Activated naive CD8-positive, alpha-beta T cell treated with anti-CD3 and anti-CD28 coated beads for 36 hours (primary cell): Measurements from ENCODE around the gene KCNA1. TPM values are rescaled to one million over a fixed set of nuclear protein-coding genes. Genes with fewer than 3 reads are reported as not detected.
"Not testable (repeated sequence)": the region's sequence is repeated elsewhere in the genome, so short reads cannot be mapped to it uniquely, and the experiment has no call there.

Source experiments
- DNase-seq: peaks from one replicate; pipeline ENCODE4 v3.0.0; 2021
- H3K27ac Mint-ChIP-seq: one replicate; pipeline ENCODE4 v1.8.0; 2022; ENCODE audit warnings: mild to moderate bottlenecking, moderate library complexity, mixed read lengths
- H3K27me3 Mint-ChIP-seq: one replicate; pipeline ENCODE4 v1.8.0; 2022; ENCODE audit warnings: mild to moderate bottlenecking, mixed read lengths
- H3K36me3 Mint-ChIP-seq: one replicate; pipeline ENCODE4 v1.8.0; 2021; ENCODE audit warnings: mild to moderate bottlenecking, mixed read lengths
- H3K4me1 Mint-ChIP-seq: one replicate; pipeline ENCODE4 v1.8.0; 2021; ENCODE audit warnings: mixed read lengths
- H3K4me3 Mint-ChIP-seq: one replicate; pipeline ENCODE4 v1.8.0; 2022; ENCODE audit warnings: mild to moderate bottlenecking, moderate library complexity, mixed read lengths
- H3K9me3 Mint-ChIP-seq: one replicate; pipeline ENCODE4 v1.8.0; 2022; ENCODE audit warnings: mixed read lengths
- total RNA-seq, 2 experiments: library from RNA; stranded (reverse); gene quantifications; one replicate each; pipeline ENCODE4 v1.2.3, GENCODE V29; 2021

KCNA1 gene
- total RNA-seq = under 1 TPM; 0.04 TPM

GRCh38 chr12:4909734-4910501 is at the start of gene KCNA1:
Gene KCNA1 (plus strand): TSS chr12:4909905. CDS start chr12:4911379, 1,474 bp downstream.
- H3K27me3 Mint-ChIP-seq = peaks cover 33% of the 10 kb centered on the region
- H3K4me1 Mint-ChIP-seq = peaks cover 13% of the 10 kb centered on the region
- no peaks in the 10 kb centered on the region for H3K9me3 Mint-ChIP-seq
- H3K4me3 Mint-ChIP-seq = peak within 1 kb of the TSS; percentile 84
- no peak within 1 kb of the TSS for H3K27ac Mint-ChIP-seq
- peaks cover 2% of the 10 kb centered on the region for H3K36me3 Mint-ChIP-seq
- no peak for DNase-seq

GRCh38 chr12:4860741-4861140 is 49.0 kb upstream of the KCNA1 start:
- H3K27ac Mint-ChIP-seq = no peak overlapping the region
- no peak overlapping the region for H3K4me3 Mint-ChIP-seq
- no peaks in the 10 kb centered on the region for H3K9me3 Mint-ChIP-seq
- H3K27me3 Mint-ChIP-seq = peaks cover 28% of the 10 kb centered on the region
- peaks cover 10% of the 10 kb centered on the region for H3K4me1 Mint-ChIP-seq
- no peaks in the 10 kb centered on the region for H3K36me3 Mint-ChIP-seq
- no peak for DNase-seq

- H3K27ac Mint-ChIP-seq = no peak overlapping the region
- DNase-seq = no peak
- H3K4me1 Mint-ChIP-seq = peaks cover 5% of the 10 kb centered on the region
- no peaks in the 10 kb centered on the region for H3K9me3 Mint-ChIP-seq
- H3K27me3 Mint-ChIP-seq = peaks cover 22% of the 10 kb centered on the region
- no peaks in the 10 kb centered on the region for H3K36me3 Mint-ChIP-seq
- no peak overlapping the region for H3K4me3 Mint-ChIP-seq
Observed at GRCh38 chr12:4862809-4863208, 46.9 kb upstream of the KCNA1 start.

DNA sequence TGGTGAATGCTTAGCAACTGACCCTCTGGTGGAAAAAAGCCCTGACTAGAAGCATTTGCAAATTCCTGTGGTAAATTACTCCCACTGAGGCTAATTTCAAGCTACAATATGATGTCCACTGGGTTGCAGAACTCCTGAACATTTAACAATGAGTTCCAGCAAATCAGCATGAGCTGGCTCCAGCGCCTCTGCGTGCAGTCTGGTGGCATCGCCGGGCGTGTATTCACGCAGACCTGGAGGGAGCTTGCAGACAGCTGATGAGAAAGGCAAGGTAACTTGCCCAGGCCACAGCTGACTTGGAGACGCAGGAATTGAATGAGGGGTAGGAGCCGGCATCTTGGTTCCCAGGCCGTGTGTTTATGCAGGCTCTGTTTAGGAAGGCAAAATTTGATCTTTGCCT is 45.1 kb upstream of the KCNA1 start:
- H3K27me3 Mint-ChIP-seq = peaks cover 9% of the 10 kb centered on the region
- H3K36me3 Mint-ChIP-seq = no peaks in the 10 kb centered on the region
- H3K9me3 Mint-ChIP-seq = no peaks in the 10 kb centered on the region
- H3K4me1 Mint-ChIP-seq = no peaks in the 10 kb centered on the region
- DNase-seq = no peak
- H3K27ac Mint-ChIP-seq = no peak overlapping the region
- H3K4me3 Mint-ChIP-seq = no peak overlapping the region

DNA sequence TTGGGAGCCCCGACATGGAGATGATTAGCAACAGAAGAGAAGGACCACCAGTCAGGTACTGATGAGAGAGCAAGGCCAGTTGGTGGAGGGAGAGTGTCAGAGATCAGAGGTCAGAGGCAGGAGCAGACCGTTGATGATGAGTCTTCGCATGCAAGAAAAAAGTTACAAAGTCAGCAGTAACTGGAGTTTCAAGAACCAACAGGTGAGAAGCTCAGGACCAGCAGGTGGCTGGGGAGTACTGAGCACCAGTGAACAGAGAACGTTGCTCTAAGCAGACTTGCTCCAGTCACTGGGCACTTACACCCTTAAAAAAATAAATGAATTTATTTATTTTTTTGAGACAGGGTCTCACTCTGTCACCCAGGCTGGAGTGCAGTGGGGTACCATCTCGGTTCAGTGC is 44.5 kb upstream of the KCNA1 start:
- no peak for DNase-seq
- H3K9me3 Mint-ChIP-seq = no peaks in the 10 kb centered on the region
- no peaks in the 10 kb centered on the region for H3K4me1 Mint-ChIP-seq
- peaks cover 8% of the 10 kb centered on the region for H3K27me3 Mint-ChIP-seq
- no peak overlapping the region for H3K27ac Mint-ChIP-seq
- H3K36me3 Mint-ChIP-seq = no peaks in the 10 kb centered on the region
- no peak overlapping the region for H3K4me3 Mint-ChIP-seq

DNA sequence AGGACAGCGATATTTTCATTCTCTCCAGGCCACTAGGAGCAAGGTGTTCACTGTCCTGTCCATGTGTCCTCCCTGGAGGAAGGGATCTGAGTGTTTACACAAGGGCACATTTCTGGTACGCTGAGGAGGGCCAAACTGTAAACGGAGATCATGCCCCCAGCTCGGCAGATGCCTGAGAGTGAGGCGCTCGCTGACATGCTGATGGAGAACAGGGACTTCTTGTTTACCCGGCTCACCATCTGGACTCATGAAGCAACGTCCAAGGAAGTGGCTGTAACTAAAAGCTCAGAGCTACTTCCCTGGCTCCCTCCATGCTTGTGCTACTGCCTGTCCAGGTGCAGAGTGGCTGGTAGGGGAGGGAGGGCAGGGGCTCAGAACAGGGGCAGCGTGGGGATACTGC is 43.4 kb upstream of the KCNA1 start:
- DNase-seq = no peak
- no peak overlapping the region for H3K27ac Mint-ChIP-seq
- H3K36me3 Mint-ChIP-seq = no peaks in the 10 kb centered on the region
- no peaks in the 10 kb centered on the region for H3K9me3 Mint-ChIP-seq
- no peaks in the 10 kb centered on the region for H3K4me1 Mint-ChIP-seq
- peaks cover 8% of the 10 kb centered on the region for H3K27me3 Mint-ChIP-seq
- no peak overlapping the region for H3K4me3 Mint-ChIP-seq

DNA sequence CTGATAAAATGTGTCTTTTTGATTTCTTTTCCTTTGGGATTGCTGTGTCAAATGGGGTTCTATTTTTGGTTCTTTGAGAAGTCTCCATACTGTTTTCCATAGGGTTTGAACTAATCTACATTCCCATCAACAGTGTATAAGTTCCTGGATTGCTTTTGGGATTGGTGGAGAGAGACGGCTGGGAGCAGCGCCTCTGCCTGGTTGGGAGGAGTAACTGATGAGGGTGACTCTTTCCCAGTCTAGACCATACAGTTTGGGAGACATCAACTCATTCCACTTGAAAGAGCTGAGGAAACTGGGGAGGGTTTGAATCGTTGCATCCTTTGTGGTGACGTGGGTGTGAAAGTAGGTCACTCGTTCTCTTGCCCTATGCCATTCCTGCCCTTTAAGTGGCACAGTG is 42.3 kb upstream of the KCNA1 start:
- H3K27ac Mint-ChIP-seq = no peak overlapping the region
- H3K4me3 Mint-ChIP-seq = no peak overlapping the region
- H3K27me3 Mint-ChIP-seq = peaks cover 8% of the 10 kb centered on the region
- H3K36me3 Mint-ChIP-seq = no peaks in the 10 kb centered on the region
- H3K9me3 Mint-ChIP-seq = no peaks in the 10 kb centered on the region
- H3K4me1 Mint-ChIP-seq = no peaks in the 10 kb centered on the region
- DNase-seq = no peak

GRCh38 chr12:4870423-4870822 is 39.3 kb upstream of the KCNA1 start:
- Mint-ChIP-seq H3K36me3 (no peaks in the 10 kb centered on the region), H3K4me1 (no peaks in the 10 kb centered on the region), H3K4me3 (no peak overlapping the region), H3K27me3 (peaks cover 4% of the 10 kb centered on the region), H3K9me3 (no peaks in the 10 kb centered on the region), H3K27ac (no peak overlapping the region)
- no peak for DNase-seq

DNA sequence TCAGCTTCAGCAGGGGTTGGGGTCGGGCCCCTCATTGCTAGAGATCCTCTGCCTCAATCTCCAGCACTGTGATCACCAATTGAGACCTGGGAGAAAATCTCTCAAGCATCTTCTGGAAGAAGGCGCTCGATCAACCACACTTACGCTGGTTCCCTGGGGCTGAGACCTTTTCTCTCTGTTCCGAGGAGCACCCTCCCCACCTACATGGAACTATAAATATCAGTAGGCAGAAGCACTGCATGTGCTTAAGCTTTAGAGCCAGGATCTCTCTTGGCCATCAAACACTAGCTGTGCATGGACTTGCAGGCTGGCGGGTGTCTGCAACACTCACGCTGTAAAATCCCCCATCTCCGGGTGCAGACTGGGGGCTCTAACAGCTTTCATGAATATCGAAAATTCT is 38.2 kb upstream of the KCNA1 start:
- H3K4me3 Mint-ChIP-seq = no peak overlapping the region
- H3K9me3 Mint-ChIP-seq = no peaks in the 10 kb centered on the region
- no peaks in the 10 kb centered on the region for H3K36me3 Mint-ChIP-seq
- no peaks in the 10 kb centered on the region for H3K4me1 Mint-ChIP-seq
- DNase-seq = no peak
- no peak overlapping the region for H3K27ac Mint-ChIP-seq
- peaks cover 4% of the 10 kb centered on the region for H3K27me3 Mint-ChIP-seq

GRCh38 chr12:4873947-4874346 is 35.8 kb upstream of the KCNA1 start:
- no peak for DNase-seq
- Mint-ChIP-seq H3K36me3 (no peaks in the 10 kb centered on the region), H3K27me3 (peaks cover 3% of the 10 kb centered on the region), H3K27ac (no peak overlapping the region), H3K9me3 (peaks cover 5% of the 10 kb centered on the region), H3K4me3 (no peak overlapping the region), H3K4me1 (no peaks in the 10 kb centered on the region)

DNA sequence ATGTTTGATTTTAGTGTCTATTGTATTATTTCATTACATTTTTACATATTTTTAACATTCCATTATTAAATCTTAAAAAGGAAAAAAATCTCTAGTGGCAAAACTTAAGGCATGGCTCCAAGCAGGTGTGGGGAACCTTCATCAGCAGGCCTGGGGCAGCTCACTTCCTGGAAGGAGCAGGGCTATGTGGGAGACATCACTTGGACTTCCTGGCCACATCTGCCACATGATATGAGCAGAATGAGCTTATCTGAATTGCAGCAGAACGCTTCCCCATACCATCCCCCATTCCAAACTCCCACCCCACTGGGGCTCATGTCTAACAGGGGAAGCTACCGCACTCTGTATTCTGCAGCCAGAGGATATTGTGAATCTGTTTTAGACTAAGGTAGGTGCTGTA is 35.0 kb upstream of the KCNA1 start:
- Mint-ChIP-seq H3K36me3 (no peaks in the 10 kb centered on the region), H3K4me1 (no peaks in the 10 kb centered on the region)

GRCh38 chr12:4879481-4879880 is 30.2 kb upstream of the KCNA1 start:
- not testable (repeated sequence) for DNase-seq, H3K27ac Mint-ChIP-seq, H3K36me3 Mint-ChIP-seq, H3K27me3 Mint-ChIP-seq, H3K4me3 Mint-ChIP-seq, H3K4me1 Mint-ChIP-seq
- peaks cover 10% of the 10 kb centered on the region for H3K9me3 Mint-ChIP-seq

More for the DNA sequence above, 35.0 kb upstream of the KCNA1 start:
- H3K4me3 Mint-ChIP-seq = no peak overlapping the region
- no peaks in the 10 kb centered on the region for H3K27me3 Mint-ChIP-seq
- H3K9me3 Mint-ChIP-seq = peaks cover 5% of the 10 kb centered on the region
- no peak overlapping the region for H3K27ac Mint-ChIP-seq
- DNase-seq = no peak

GRCh38 chr12:4881266-4882064 is 28.2 kb upstream of the KCNA1 start:
- H3K9me3 Mint-ChIP-seq = peaks cover 10% of the 10 kb centered on the region
- H3K27me3 Mint-ChIP-seq = peaks cover 22% of the 10 kb centered on the region
- H3K4me3 Mint-ChIP-seq = no peak overlapping the region
- H3K4me1 Mint-ChIP-seq = no peaks in the 10 kb centered on the region
- H3K36me3 Mint-ChIP-seq = no peaks in the 10 kb centered on the region
- DNase-seq = no peak
- no peak overlapping the region for H3K27ac Mint-ChIP-seq

- no peaks in the 10 kb centered on the region for H3K4me1 Mint-ChIP-seq
- H3K36me3 Mint-ChIP-seq = no peaks in the 10 kb centered on the region
- H3K27ac Mint-ChIP-seq = no peak overlapping the region
- peaks cover 38% of the 10 kb centered on the region for H3K27me3 Mint-ChIP-seq
- no peaks in the 10 kb centered on the region for H3K9me3 Mint-ChIP-seq
- H3K4me3 Mint-ChIP-seq = no peak overlapping the region
- no peak for DNase-seq
Observed at GRCh38 chr12:4891866-4892265, 17.8 kb upstream of the KCNA1 start.

GRCh38 chr12:4892418-4892817 is 17.3 kb upstream of the KCNA1 start:
- Mint-ChIP-seq H3K9me3 (no peaks in the 10 kb centered on the region), H3K4me1 (no peaks in the 10 kb centered on the region), H3K36me3 (no peaks in the 10 kb centered on the region), H3K27ac (no peak overlapping the region), H3K4me3 (no peak overlapping the region), H3K27me3 (peaks cover 38% of the 10 kb centered on the region)
- no peak for DNase-seq

GRCh38 chr12:4894019-4894418 is 15.7 kb upstream of the KCNA1 start:
- no peaks in the 10 kb centered on the region for H3K4me1 Mint-ChIP-seq
- no peaks in the 10 kb centered on the region for H3K9me3 Mint-ChIP-seq
- H3K27me3 Mint-ChIP-seq = peaks cover 29% of the 10 kb centered on the region
- no peaks in the 10 kb centered on the region for H3K36me3 Mint-ChIP-seq
- H3K4me3 Mint-ChIP-seq = no peak overlapping the region
- no peak for DNase-seq
- H3K27ac Mint-ChIP-seq = no peak overlapping the region
